ENCODE measurements around the gene LRP4. TPM values are rescaled to one million over a fixed set of nuclear protein-coding genes. Genes with fewer than 3 reads are reported as not detected.

The LRP4 gene
- total and polyA plus RNA-seq, 2 of the 13 experiments (the other 11 are each of a cell fraction or from before 2014, with no cell fraction given), result 4.7 to 13.3 TPM

DNA sequence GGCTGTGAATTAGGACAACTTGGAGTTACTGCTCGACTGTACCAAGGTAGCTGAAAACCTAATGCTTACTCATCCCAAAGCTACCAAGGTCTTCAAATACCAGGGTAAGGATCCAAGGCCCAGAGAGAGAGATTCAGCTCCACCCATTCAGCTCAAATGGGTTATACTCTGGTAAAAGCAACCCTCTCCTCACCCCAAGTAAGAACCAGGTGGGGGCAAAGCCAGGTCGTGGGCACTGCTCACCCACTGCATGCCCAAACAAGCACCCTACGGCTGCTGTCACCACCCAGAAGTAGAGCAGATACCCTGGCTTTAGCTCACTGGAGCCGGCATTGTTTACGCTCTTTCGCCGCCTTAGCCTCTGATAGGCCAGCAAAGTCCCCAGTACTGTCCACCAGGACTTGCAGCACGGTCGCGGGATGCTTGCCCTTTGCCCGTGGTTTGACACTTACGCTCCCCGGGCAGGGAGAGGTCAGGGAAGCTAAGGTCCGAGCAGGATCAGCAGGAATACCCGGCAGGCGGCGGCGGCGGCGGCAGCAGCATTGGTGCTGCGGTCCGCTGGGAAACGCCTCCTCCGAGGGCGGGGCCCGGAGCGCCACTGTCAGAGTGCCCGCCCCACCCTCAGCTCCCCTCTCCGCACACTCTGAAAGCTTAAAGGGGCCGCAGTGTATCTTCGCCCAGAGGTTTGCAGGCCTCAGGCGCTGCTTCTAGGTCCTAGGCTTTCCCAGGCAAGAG lies 91.9 kb downstream of the LRP4 start (continued):
- TF ChIP-seq PATZ1 (CRISPR knock-in tag; IDR thresholded peaks at IDR 0.05) (peak; percentile 82), ZGPAT (CRISPR knock-in tag; IDR thresholded peaks at IDR 0.05) (peak; percentile 81), GLI4 (CRISPR knock-in tag; IDR thresholded peaks at IDR 0.05; ENCODE audit: borderline replicate concordance) (0 out of 2 replicates have a peak, but pooled peaks have one; percentile 36), NFYC (CRISPR knock-in tag; IDR thresholded peaks at IDR 0.05) (peak; percentile 69), MYNN (CRISPR knock-in tag; IDR thresholded peaks at IDR 0.05; ENCODE audit: low read depth) (no peak), ZBTB46 (CRISPR knock-in tag; IDR thresholded peaks at IDR 0.05; ENCODE audit: borderline replicate concordance) (peak; percentile 53; the same call in 1 of the 2 replicates), ZKSCAN8 (CRISPR knock-in tag; IDR thresholded peaks at IDR 0.05; ENCODE audit: borderline replicate concordance) (peak; percentile 50; the same call in 1 of the 2 replicates), SPEN (CRISPR knock-in tag; IDR thresholded peaks at IDR 0.05; ENCODE audit: low read depth) (peak; percentile 57; the same call in 1 of the 2 replicates), EED (CRISPR knock-in tag; IDR thresholded peaks at IDR 0.05) (no peak), ZNF253 (CRISPR knock-in tag; IDR thresholded peaks at IDR 0.05; ENCODE audit: borderline replicate concordance) (no peak), ARID4A (CRISPR knock-in tag; IDR thresholded peaks at IDR 0.05; ENCODE audit: borderline replicate concordance) (peak; percentile 95; the same call in 1 of the 2 replicates)
- TF ChIP-seq, protein P1, sequence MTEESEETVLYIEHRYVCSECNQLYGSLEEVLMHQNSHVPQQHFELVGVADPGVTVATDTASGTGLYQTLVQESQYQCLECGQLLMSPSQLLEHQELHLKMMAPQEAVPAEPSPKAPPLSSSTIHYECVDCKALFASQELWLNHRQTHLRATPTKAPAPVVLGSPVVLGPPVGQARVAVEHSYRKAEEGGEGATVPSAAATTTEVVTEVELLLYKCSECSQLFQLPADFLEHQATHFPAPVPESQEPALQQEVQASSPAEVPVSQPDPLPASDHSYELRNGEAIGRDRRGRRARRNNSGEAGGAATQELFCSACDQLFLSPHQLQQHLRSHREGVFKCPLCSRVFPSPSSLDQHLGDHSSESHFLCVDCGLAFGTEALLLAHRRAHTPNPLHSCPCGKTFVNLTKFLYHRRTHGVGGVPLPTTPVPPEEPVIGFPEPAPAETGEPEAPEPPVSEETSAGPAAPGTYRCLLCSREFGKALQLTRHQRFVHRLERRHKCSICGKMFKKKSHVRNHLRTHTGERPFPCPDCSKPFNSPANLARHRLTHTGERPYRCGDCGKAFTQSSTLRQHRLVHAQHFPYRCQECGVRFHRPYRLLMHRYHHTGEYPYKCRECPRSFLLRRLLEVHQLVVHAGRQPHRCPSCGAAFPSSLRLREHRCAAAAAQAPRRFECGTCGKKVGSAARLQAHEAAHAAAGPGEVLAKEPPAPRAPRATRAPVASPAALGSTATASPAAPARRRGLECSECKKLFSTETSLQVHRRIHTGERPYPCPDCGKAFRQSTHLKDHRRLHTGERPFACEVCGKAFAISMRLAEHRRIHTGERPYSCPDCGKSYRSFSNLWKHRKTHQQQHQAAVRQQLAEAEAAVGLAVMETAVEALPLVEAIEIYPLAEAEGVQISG (CRISPR knock-in tag; IDR thresholded peaks at IDR 0.05), result peak; percentile 68

Measured in HepG2 (cell line).